ENCODE results near the gene RPS23.

RPS23 gene

GRCh38 chr5:82277987-82278710, at the start of gene RPS23:
TSS of gene RPS23 (minus strand) at chr5:82278354. CDS start at chr5:82278323, 31 bp downstream.
- DNase-seq = peak; percentile 93
- H3K36me3 Mint-ChIP-seq (ENCODE audit: low read depth) = peaks cover 55% of the 10 kb centered on the region
- H3K4me3 Mint-ChIP-seq = peak within 1 kb of the TSS; percentile 87
- no peaks in the 10 kb centered on the region for H3K27me3 Mint-ChIP-seq
- H3K9me3 Mint-ChIP-seq = peaks cover 2% of the 10 kb centered on the region
- H3K4me1 Mint-ChIP-seq (ENCODE audit: low read depth) = peaks cover 58% of the 10 kb centered on the region
- peak within 1 kb of the TSS; percentile 99 for H3K27ac Mint-ChIP-seq

GRCh38 chr5:82327941-82328340, 49.8 kb upstream of the RPS23 start:
- Mint-ChIP-seq H3K4me1 (ENCODE audit: low read depth) (no peaks in the 10 kb centered on the region), H3K27ac (no peak overlapping the region), H3K36me3 (ENCODE audit: low read depth) (no peaks in the 10 kb centered on the region), H3K27me3 (peaks cover 18% of the 10 kb centered on the region), H3K4me3 (no peak overlapping the region), H3K9me3 (no peaks in the 10 kb centered on the region)
- DNase-seq = no peak

GRCh38 chr5:82325996-82326395, 47.8 kb upstream of the RPS23 start:
- H3K36me3 Mint-ChIP-seq (ENCODE audit: low read depth) = no peaks in the 10 kb centered on the region
- H3K4me3 Mint-ChIP-seq = no peak overlapping the region
- no peak for DNase-seq
- no peaks in the 10 kb centered on the region for H3K9me3 Mint-ChIP-seq
- no peaks in the 10 kb centered on the region for H3K4me1 Mint-ChIP-seq (ENCODE audit: low read depth)
- H3K27ac Mint-ChIP-seq = no peak overlapping the region
- peaks cover 34% of the 10 kb centered on the region for H3K27me3 Mint-ChIP-seq

- Mint-ChIP-seq H3K27ac (no peak overlapping the region), H3K4me1 (ENCODE audit: low read depth) (no peaks in the 10 kb centered on the region), H3K4me3 (no peak overlapping the region), H3K27me3 (peaks cover 34% of the 10 kb centered on the region), H3K9me3 (no peaks in the 10 kb centered on the region), H3K36me3 (ENCODE audit: low read depth) (no peaks in the 10 kb centered on the region)
- DNase-seq = no peak
Measured at GRCh38 chr5:82325155-82325554, 47.0 kb upstream of the RPS23 start.

- Mint-ChIP-seq H3K27me3 (peaks cover 41% of the 10 kb centered on the region), H3K36me3 (ENCODE audit: low read depth) (no peaks in the 10 kb centered on the region), H3K9me3 (no peaks in the 10 kb centered on the region), H3K27ac (no peak overlapping the region), H3K4me1 (ENCODE audit: low read depth) (no peaks in the 10 kb centered on the region), H3K4me3 (no peak overlapping the region)
- no peak for DNase-seq
Measured at GRCh38 chr5:82320966-82321365, 42.8 kb upstream of the RPS23 start.

GRCh38 chr5:82319651-82320376, 41.7 kb upstream of the RPS23 start:
- peaks cover 41% of the 10 kb centered on the region for H3K27me3 Mint-ChIP-seq
- H3K27ac Mint-ChIP-seq = no peak overlapping the region
- no peak for DNase-seq
- H3K36me3 Mint-ChIP-seq (ENCODE audit: low read depth) = no peaks in the 10 kb centered on the region
- H3K4me3 Mint-ChIP-seq = no peak overlapping the region
- H3K9me3 Mint-ChIP-seq = no peaks in the 10 kb centered on the region
- H3K4me1 Mint-ChIP-seq (ENCODE audit: low read depth) = no peaks in the 10 kb centered on the region

- no peak for DNase-seq
- Mint-ChIP-seq H3K4me1 (ENCODE audit: low read depth) (no peaks in the 10 kb centered on the region), H3K36me3 (ENCODE audit: low read depth) (no peaks in the 10 kb centered on the region), H3K4me3 (no peak overlapping the region), H3K27ac (no peak overlapping the region), H3K9me3 (no peaks in the 10 kb centered on the region), H3K27me3 (peaks cover 41% of the 10 kb centered on the region)
Measured at GRCh38 chr5:82319192-82319591, 41.0 kb upstream of the RPS23 start.

- no peaks in the 10 kb centered on the region for H3K9me3 Mint-ChIP-seq
- H3K27me3 Mint-ChIP-seq = peaks cover 21% of the 10 kb centered on the region
- H3K4me3 Mint-ChIP-seq = no peak overlapping the region
- no peak overlapping the region for H3K27ac Mint-ChIP-seq
- no peak for DNase-seq
- H3K4me1 Mint-ChIP-seq (ENCODE audit: low read depth) = no peaks in the 10 kb centered on the region
- no peaks in the 10 kb centered on the region for H3K36me3 Mint-ChIP-seq (ENCODE audit: low read depth)
Measured at GRCh38 chr5:82314964-82315758, 37.0 kb upstream of the RPS23 start.

- Mint-ChIP-seq H3K9me3 (peaks cover 5% of the 10 kb centered on the region), H3K4me1 (ENCODE audit: low read depth) (no peaks in the 10 kb centered on the region), H3K27ac (no peak overlapping the region), H3K4me3 (no peak overlapping the region), H3K36me3 (ENCODE audit: low read depth) (peaks cover 5% of the 10 kb centered on the region), H3K27me3 (peaks cover 12% of the 10 kb centered on the region)
- DNase-seq = no peak
Measured at GRCh38 chr5:82313016-82313415, 34.9 kb upstream of the RPS23 start.

- DNase-seq = peak; percentile 43
- no peaks in the 10 kb centered on the region for H3K4me1 Mint-ChIP-seq (ENCODE audit: low read depth)
- H3K27me3 Mint-ChIP-seq = peaks cover 12% of the 10 kb centered on the region
- peaks cover 5% of the 10 kb centered on the region for H3K36me3 Mint-ChIP-seq (ENCODE audit: low read depth)
- peaks cover 5% of the 10 kb centered on the region for H3K9me3 Mint-ChIP-seq
- H3K4me3 Mint-ChIP-seq = no peak overlapping the region
- H3K27ac Mint-ChIP-seq = no peak overlapping the region
Measured at GRCh38 chr5:82312373-82312856, 34.3 kb upstream of the RPS23 start.

GRCh38 chr5:82309091-82309531, 31.0 kb upstream of the RPS23 start:
- Mint-ChIP-seq H3K9me3 (peaks cover 5% of the 10 kb centered on the region), H3K27me3 (peaks cover 2% of the 10 kb centered on the region), H3K27ac (no peak overlapping the region), H3K4me1 (ENCODE audit: low read depth) (no peaks in the 10 kb centered on the region), H3K36me3 (ENCODE audit: low read depth) (peaks cover 5% of the 10 kb centered on the region), H3K4me3 (no peak overlapping the region)
- DNase-seq = no peak

- Mint-ChIP-seq H3K27ac (no peak overlapping the region), H3K27me3 (peaks cover 2% of the 10 kb centered on the region), H3K9me3 (peaks cover 5% of the 10 kb centered on the region), H3K4me1 (ENCODE audit: low read depth) (no peaks in the 10 kb centered on the region), H3K4me3 (no peak overlapping the region), H3K36me3 (ENCODE audit: low read depth) (peaks cover 5% of the 10 kb centered on the region)
- no peak for DNase-seq
Measured at GRCh38 chr5:82308416-82308815, 30.3 kb upstream of the RPS23 start.

GRCh38 chr5:82307451-82307850, 29.3 kb upstream of the RPS23 start:
- no peak overlapping the region for H3K4me3 Mint-ChIP-seq
- H3K27ac Mint-ChIP-seq = no peak overlapping the region
- H3K27me3 Mint-ChIP-seq = peaks cover 1% of the 10 kb centered on the region
- peaks cover 5% of the 10 kb centered on the region for H3K36me3 Mint-ChIP-seq (ENCODE audit: low read depth)
- DNase-seq = no peak
- H3K9me3 Mint-ChIP-seq = peaks cover 5% of the 10 kb centered on the region
- H3K4me1 Mint-ChIP-seq (ENCODE audit: low read depth) = no peaks in the 10 kb centered on the region

GRCh38 chr5:82306151-82306550, 28.0 kb upstream of the RPS23 start:
- no peak overlapping the region for H3K27ac Mint-ChIP-seq
- H3K4me3 Mint-ChIP-seq = no peak overlapping the region
- no peaks in the 10 kb centered on the region for H3K27me3 Mint-ChIP-seq
- H3K4me1 Mint-ChIP-seq (ENCODE audit: low read depth) = no peaks in the 10 kb centered on the region
- H3K36me3 Mint-ChIP-seq (ENCODE audit: low read depth) = peaks cover 5% of the 10 kb centered on the region
- no peak for DNase-seq
- peaks cover 5% of the 10 kb centered on the region for H3K9me3 Mint-ChIP-seq
